GM12878 (cell line): ENCODE data around the gene CAPRIN2. TPM values are rescaled to one million over a fixed set of nuclear protein-coding genes. Genes with fewer than 3 reads are reported as not detected.

ENCODE experiments used
- ATAC-seq: fragments of 200-7000 bp; cut with Tn5 transposase; 3 replicates; pipeline ENCODE4 v1.9.1; 2020; ENCODE audit warnings: mild to moderate bottlenecking, moderate library complexity
- BruUV-seq: library from RNA; stranded (reverse); fragments of 400-500 nt; replicated peaks from 2 replicates; lab custom pipeline; 2021; lab: Mats Ljungman, UMichigan
- CTCF ChIA-PET: fragments of 300-600 bp; sonication (Branson Sonifier 250); formaldehyde crosslinking; extraction: SDS; loops from one replicate; lab custom pipeline; 2021; ENCODE audit warnings: inconsistent platforms; lab: Yijun Ruan, JAX
- POLR2A ChIA-PET: fragments of 350-600 bp; formaldehyde crosslinking; extraction: SDS; loops from one replicate; lab custom pipeline; 2021; ENCODE audit warnings: inconsistent platforms; lab: Charles Lee
- RAD21 ChIA-PET: fragments of 300-600 bp; sonication (Branson Sonifier 250); formaldehyde crosslinking; loops from one replicate; lab custom pipeline; 2023; ENCODE audit warnings: antibody characterized with exemption; ENCODE audit not compliant: unreplicated experiment; lab: Charles Lee
- SMC1A ChIA-PET: fragments of 300-600 bp; sonication (Branson Sonifier 250); formaldehyde crosslinking; loops from one replicate; lab custom pipeline; 2023; ENCODE audit not compliant: unreplicated experiment, uncharacterized antibody; lab: Charles Lee
- DNase-seq: peaks from one replicate; pipeline ENCODE4 v3.0.0-alpha.2; 2011; ENCODE audit warnings: low read depth, low spot score
- FAIRE-seq: peaks from 3 replicates; lab custom pipeline; 2011; peaks lifted over from hg19 to GRCh38; lab: Jason Lieb, UNC
- H2AFZ ChIP-seq: 2 replicates; pipeline ENCODE4 v1.6.0; 2011; ENCODE audit warnings: low read depth, low read length, control low read depth; ENCODE audit not compliant: control insufficient read depth
- H3K27ac ChIP-seq: 2 replicates; pipeline ENCODE4 v1.5.1; 2011; ENCODE audit warnings: control low read depth; ENCODE audit not compliant: control insufficient read depth, insufficient read depth
- H3K27me3 ChIP-seq, 2 experiments: replicated peaks in 1 of 2; 2 replicates each; pipeline versions ENCODE4 v1.6.0 to v1.6.1; 2011; ENCODE audit warnings: low read length in 1 of 2; ENCODE audit not compliant: control insufficient read depth in 2 of 2, insufficient read depth in 2 of 2
- H3K36me3 ChIP-seq, 2 experiments: 2 replicates each; pipeline ENCODE4 v1.5.1; 2011; ENCODE audit warnings: low read length in 1 of 2; ENCODE audit not compliant: control insufficient read depth in 2 of 2, insufficient read depth in 2 of 2
- H3K4me1 ChIP-seq: 2 replicates; pipeline ENCODE4 v1.6.1; 2011; ENCODE audit warnings: mild to moderate bottlenecking, low read length, moderate library complexity, mixed read lengths; ENCODE audit not compliant: control insufficient read depth, insufficient read depth
- H3K4me2 ChIP-seq: 2 replicates; pipeline ENCODE4 v1.6.0; 2011; ENCODE audit warnings: control low read depth; ENCODE audit not compliant: control insufficient read depth, insufficient read depth
- H3K4me3 ChIP-seq: fragments of 200-600 bp; sonication (generic); 2 replicates; pipeline ENCODE4 v1.5.1; 2016
- H3K79me2 ChIP-seq: 2 replicates; pipeline ENCODE4 v1.6.0; 2011; ENCODE audit warnings: low read length; ENCODE audit not compliant: control insufficient read depth, insufficient read depth
- H3K9ac ChIP-seq: 2 replicates; pipeline ENCODE4 v1.8.0; 2011; ENCODE audit warnings: low read length, control low read depth, mixed read lengths; ENCODE audit not compliant: control insufficient read depth, insufficient read depth
- H3K9me3 ChIP-seq: replicated peaks from 3 replicates; pipeline ENCODE4 v1.5.1; 2011; ENCODE audit warnings: mild to moderate bottlenecking, low read length; ENCODE audit not compliant: control insufficient read depth, insufficient read depth
- H4K20me1 ChIP-seq: 2 replicates; pipeline ENCODE4 v1.6.0; 2011; ENCODE audit not compliant: control insufficient read depth, insufficient read depth
- BACH1 ChIP-seq: fragments of 450-650 bp; IDR thresholded peaks from 2 replicates; pipeline ENCODE4 v1.6.1; 2017; ENCODE audit warnings: mild to moderate bottlenecking, borderline replicate concordance
- CBFB ChIP-seq: IDR thresholded peaks from 2 replicates; pipeline ENCODE4 v1.6.1; 2016; ENCODE audit warnings: antibody characterized with exemption, low read depth
- CTCF ChIP-seq, 3 experiments: IDR thresholded peaks in 2 of 3; conservative IDR thresholded peaks in 1 of 3; 2 replicates each; pipeline ENCODE4 v1.5.1; 2011; ENCODE audit warnings: low read depth in 3 of 3, low read length in 3 of 3, mild to moderate bottlenecking in 3 of 3, control low read depth in 2 of 3, moderate library complexity in 2 of 3, inconsistent platforms in 1 of 3, mixed read lengths in 1 of 3; ENCODE audit not compliant: control insufficient read depth in 2 of 3, insufficient read depth in 1 of 3; ENCODE audit errors: extremely low read depth in 1 of 3
- E2F8 ChIP-seq: fragments of 450-650 bp; IDR thresholded peaks from 2 replicates; pipeline ENCODE4 v1.6.1; 2018; ENCODE audit warnings: mild to moderate bottlenecking, low read depth, moderate library complexity; ENCODE audit not compliant: partially characterized antibody
- ELK1 ChIP-seq: IDR thresholded peaks from 2 replicates; pipeline ENCODE4 v1.6.1; 2012; ENCODE audit warnings: low read depth, low read length, improper control_type of control experiment
- IKZF1 ChIP-seq: fragments of 450-650 bp; conservative IDR thresholded peaks from 2 replicates; pipeline ENCODE4 v1.6.1; 2017; ENCODE audit warnings: antibody characterized with exemption, mild to moderate bottlenecking
- JUNB ChIP-seq: IDR thresholded peaks from 2 replicates; pipeline ENCODE4 v1.6.1; 2016; ENCODE audit warnings: antibody characterized with exemption, mild to moderate bottlenecking
- KDM1A ChIP-seq: fragments of 200-600 bp; sonication (generic); IDR thresholded peaks from 2 replicates; pipeline ENCODE4 v1.6.1; 2016; ENCODE audit warnings: borderline replicate concordance
- MTA2 ChIP-seq: fragments of 450-650 bp; IDR thresholded peaks from 2 replicates; pipeline ENCODE4 v1.6.1; 2016; ENCODE audit warnings: low read depth, mild to moderate bottlenecking, moderate library complexity
- PAX5 ChIP-seq: IDR thresholded peaks from 2 replicates; pipeline ENCODE4 v1.6.1; 2011; ENCODE audit warnings: low read depth, low read length, borderline replicate concordance
- SMAD5 ChIP-seq: IDR thresholded peaks from 2 replicates; pipeline ENCODE4 v1.6.1; 2016; ENCODE audit warnings: antibody characterized with exemption, low read depth
- TBL1XR1 ChIP-seq: IDR thresholded peaks from 2 replicates; pipeline ENCODE4 v1.6.1; 2012; ENCODE audit warnings: low read depth, low read length, improper control_type of control experiment
- ZNF622 ChIP-seq: fragments of 450-650 bp; IDR thresholded peaks from 2 replicates; pipeline ENCODE4 v1.6.1; 2017; ENCODE audit warnings: mild to moderate bottlenecking, inconsistent platforms
- ZSCAN29 ChIP-seq: fragments of 450-650 bp; IDR thresholded peaks from 2 replicates; pipeline ENCODE4 v1.6.1; 2017; ENCODE audit warnings: mild to moderate bottlenecking, moderate library complexity
- in situ Hi-C: fragments of 300-500 bp; cut with MboI; formaldehyde crosslinking; loops from 9 replicates; pipeline ENCODE4 v1.14.3; 2018; ENCODE audit warnings: mixed read lengths
- intact Hi-C: fragments of 100-400 bp; cut with micrococcal nuclease; formaldehyde crosslinking; loops from one replicate; pipeline ENCODE4 v1.14.2; 2022; ENCODE audit not compliant: unreplicated experiment
- polyA plus RNA-seq, 11 experiments: library from polyadenylated mRNA; depleted of rRNA in 4 of 11; unstranded in 6 of 11; stranded (reverse) in 5 of 11; fragments of >200 nt; fragmentation: Nextera tagmentation in 4 of 11; fragmentation: Illumina TruSeq in 1 of 11; extraction: Ambion mirVana in 4 of 11; extraction: Trizol in 1 of 11; gene quantifications; 1 replicate in 1 of 11; 2 replicates in 10 of 11; pipeline versions ENCODE4 v1.2.1 to v1.2.3, GENCODE V29; 2011 to 2016; ENCODE audit warnings: inconsistent platforms in 2 of 11, missing spikeins in 2 of 11, low read depth in 1 of 11
- total RNA-seq, 4 experiments: library from RNA; depleted of rRNA in 3 of 4; stranded (reverse); fragments of >200 nt in 3 of 4; fragmentation: Illumina TruSeq in 1 of 4; extraction: Trizol in 1 of 4; gene quantifications; 2 replicates each; pipeline versions ENCODE4 v1.2.1 to v1.2.3, GENCODE V29; 2013 to 2021

Gene CAPRIN2
- total and polyA plus RNA-seq, 10 of the 15 experiments (the other 5 are each of a cell fraction or from before 2014, with no cell fraction given), result 1.2 to 13.6 (median 8.2) TPM

- H3K27me3 ChIP-seq, result no peaks in the 10 kb centered on the region
- ChIA-PET POLR2A (no interaction called here), CTCF (no interaction called here)
- no TSS peak for BruUV-seq
- ATAC-seq (no peak), FAIRE-seq (no peak), DNase-seq (no peak)
- intact Hi-C loops, result no loop called here
- no peak overlapping the region for H3K9ac ChIP-seq
- no peak overlapping the region for H3K27ac ChIP-seq
- no peak for TF ChIP-seq ZSCAN29
- no peak for TF ChIP-seq KDM1A
- TF ChIP-seq E2F8, result no peak
- no peak for TF ChIP-seq PAX5
- no peak for TF ChIP-seq SMAD5
- TF ChIP-seq MTA2, result no peak
- no peak for TF ChIP-seq TBL1XR1
- no peak for TF ChIP-seq BACH1
- TF ChIP-seq CTCF (IDR thresholded peaks at IDR 0.05 in 2 of 3, conservative IDR thresholded peaks at IDR 0.05 in 1 of 3; ENCODE audit: control insufficient read depth in 2 of 3, extremely low read depth in 1 of 3, insufficient read depth in 1 of 3, low read depth in 3 of 3, low read length in 3 of 3), result no peak
- TF ChIP-seq JUNB, result no peak
- TF ChIP-seq CBFB, result no peak
- no peak for TF ChIP-seq IKZF1
- TF ChIP-seq ELK1, result no peak
- TF ChIP-seq ZNF622, result no peak
- TF ChIP-seq, all 136 proteins: peak for 0
- Histone ChIP-seq H4K20me1 (no peaks in the 10 kb centered on the region), H3K36me3 (no peaks in the 10 kb centered on the region; a peak in 1 of 4 replicates), H3K9me3 (no peaks in the 10 kb centered on the region; the same call in 2 of the 3 replicates), H2AFZ (no peak overlapping the region), H3K4me1 (no peaks in the 10 kb centered on the region), H3K4me3 (no peak overlapping the region), H3K4me2 (no peak overlapping the region), H3K79me2 (no peaks in the 10 kb centered on the region)
- ChIA-PET SMC1A (no interaction called here), RAD21 (no interaction called here)
- in situ Hi-C loops, result no loop called here
Observed at GRCh38 chr12:30740274-30740673, 14.5 kb downstream of the CAPRIN2 start.
